SK-N-SH treated with all-trans-retinoic acid at 6 μM for 48 hours (cell line): Measurements from ENCODE around the gene XCR1.

Source experiments
- ARNTL ChIP-seq: fragments of 450-650 bp; formaldehyde crosslinking; IDR thresholded peaks from 2 replicates; pipeline ENCODE4 v1.5.0; 2020; ENCODE audit warnings: low read depth, mild to moderate bottlenecking, moderate library complexity, borderline replicate concordance
- CREB5 ChIP-seq: fragments of 250-450 bp; sonication (Bioruptor Pico); IDR thresholded peaks from 2 replicates; pipeline ENCODE4 v1.5.1; 2020; ENCODE audit warnings: low read depth, mild to moderate bottlenecking, moderate library complexity
- POU6F1 ChIP-seq: fragments of 250-450 bp; sonication (Bioruptor Pico); IDR thresholded peaks from 2 replicates; pipeline ENCODE4 v1.8.0; 2021; ENCODE audit warnings: low read depth, mild to moderate bottlenecking, moderate library complexity, borderline replicate concordance
- RARB ChIP-seq: fragments of 250-450 bp; sonication (Bioruptor Pico); IDR thresholded peaks from 2 replicates; pipeline ENCODE4 v1.8.0; 2021; ENCODE audit warnings: mild to moderate bottlenecking, moderate library complexity
- ZFP3 ChIP-seq: fragments of 250-450 bp; sonication (Bioruptor Pico); IDR thresholded peaks from 2 replicates; pipeline ENCODE4 v1.5.0; 2020; ENCODE audit warnings: mild to moderate bottlenecking, moderate library complexity
- ZNF70 ChIP-seq: fragments of 450-650 bp; formaldehyde crosslinking; IDR thresholded peaks from 2 replicates; pipeline ENCODE4 v1.5.0; 2020; ENCODE audit warnings: mild to moderate bottlenecking, moderate library complexity
- TF ChIP-seq, protein P1 (sequence below): fragments of 250-450 bp; sonication (Bioruptor Pico); IDR thresholded peaks from 2 replicates; pipeline ENCODE4 v1.8.0; 2020; ENCODE audit warnings: mild to moderate bottlenecking, moderate library complexity, borderline replicate concordance

DNA sequence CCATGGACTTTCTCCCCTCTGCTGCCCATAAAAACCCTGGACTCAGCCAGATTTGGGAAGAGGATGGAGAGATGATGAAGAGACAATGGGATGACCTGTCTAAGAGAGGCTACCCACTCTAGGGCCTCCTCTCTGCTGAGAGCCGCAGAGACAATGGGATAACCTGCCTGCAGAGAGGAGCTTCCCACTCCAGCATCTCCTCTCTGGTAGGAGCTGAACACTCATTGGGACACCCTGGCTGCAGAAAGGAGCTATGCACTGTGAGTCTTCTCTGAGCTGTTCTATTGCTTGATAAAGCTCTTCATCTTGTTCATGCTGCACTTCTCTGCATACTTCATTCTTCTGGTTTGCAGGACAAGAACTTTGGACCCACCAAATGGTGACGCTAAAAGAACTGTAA is 4.5 kb upstream of the XCR1 start:
- TF ChIP-seq POU6F1 (CRISPR knock-in tag) (no peak), ZNF70 (CRISPR knock-in tag) (no peak), RARB (CRISPR knock-in tag) (no peak), ARNTL (CRISPR knock-in tag) (no peak), ZFP3 (no peak), CREB5 (CRISPR knock-in tag) (no peak)
- TF ChIP-seq, protein P1, sequence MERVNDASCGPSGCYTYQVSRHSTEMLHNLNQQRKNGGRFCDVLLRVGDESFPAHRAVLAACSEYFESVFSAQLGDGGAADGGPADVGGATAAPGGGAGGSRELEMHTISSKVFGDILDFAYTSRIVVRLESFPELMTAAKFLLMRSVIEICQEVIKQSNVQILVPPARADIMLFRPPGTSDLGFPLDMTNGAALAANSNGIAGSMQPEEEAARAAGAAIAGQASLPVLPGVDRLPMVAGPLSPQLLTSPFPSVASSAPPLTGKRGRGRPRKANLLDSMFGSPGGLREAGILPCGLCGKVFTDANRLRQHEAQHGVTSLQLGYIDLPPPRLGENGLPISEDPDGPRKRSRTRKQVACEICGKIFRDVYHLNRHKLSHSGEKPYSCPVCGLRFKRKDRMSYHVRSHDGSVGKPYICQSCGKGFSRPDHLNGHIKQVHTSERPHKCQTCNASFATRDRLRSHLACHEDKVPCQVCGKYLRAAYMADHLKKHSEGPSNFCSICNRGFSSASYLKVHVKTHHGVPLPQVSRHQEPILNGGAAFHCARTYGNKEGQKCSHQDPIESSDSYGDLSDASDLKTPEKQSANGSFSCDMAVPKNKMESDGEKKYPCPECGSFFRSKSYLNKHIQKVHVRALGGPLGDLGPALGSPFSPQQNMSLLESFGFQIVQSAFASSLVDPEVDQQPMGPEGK (CRISPR knock-in tag), result no peak
